Fibroblast of skin of abdomen (primary cell): ENCODE results near the gene NSDHL.

ENCODE experiments used
- DNase-seq: peaks from one replicate; pipeline ENCODE4 v3.0.0-alpha.2; 2013

NSDHL gene

GRCh38 chrX:152915541-152916241 is 84.8 kb downstream of the NSDHL start:
- DNase-seq, result peak; percentile 30

- no peak for DNase-seq
These were observed 87.1 kb downstream of the NSDHL start for GRCh38 chrX:152917656-152918579.

DNA sequence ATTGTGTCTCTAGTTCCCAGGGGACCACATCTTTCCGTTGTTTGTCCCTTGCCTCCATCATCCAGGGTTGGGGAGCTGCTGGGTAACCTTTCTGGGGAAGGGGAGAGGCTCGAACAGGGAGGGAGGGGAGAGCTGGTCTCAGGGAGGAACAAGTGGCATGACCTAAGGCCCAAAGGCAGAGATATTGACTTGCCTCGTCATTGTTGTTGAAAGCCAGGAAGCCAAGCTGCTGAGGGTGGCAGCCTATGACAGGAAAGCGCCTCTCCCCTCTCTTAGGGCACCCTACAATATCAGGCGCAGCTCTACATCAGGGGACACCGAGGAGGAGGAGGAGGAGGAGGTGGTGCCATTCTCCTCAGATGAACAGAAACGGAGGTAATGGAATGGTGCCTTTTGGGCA is 87.8 kb downstream of the NSDHL start:
- no peak for DNase-seq
